ENCODE measurements around the gene ARL6IP6.
"Not testable (repeated sequence)": the region's sequence is repeated elsewhere in the genome, so short reads cannot be mapped to it uniquely, and the experiment has no call there.

The ARL6IP6 gene

DNA sequence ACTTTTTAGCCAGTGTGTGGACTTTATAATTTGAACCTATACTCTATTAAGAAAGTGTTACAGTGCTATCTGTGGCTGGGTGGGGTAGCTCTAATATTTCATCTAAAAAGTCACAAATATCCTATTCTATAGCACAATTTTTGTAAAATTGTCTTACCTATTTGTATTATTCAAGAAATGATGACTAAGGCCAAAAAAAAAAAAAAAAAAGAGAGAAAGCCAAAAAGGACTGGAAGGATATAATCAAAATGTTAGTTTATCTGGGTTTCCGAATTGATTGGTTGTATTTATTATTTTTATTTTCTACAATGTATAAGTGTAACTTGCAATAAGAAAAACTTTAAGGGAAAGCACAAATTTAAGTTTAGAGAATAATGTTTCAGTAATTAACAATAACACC is 5.5 kb downstream of the ARL6IP6 start:
- no peak for DNase-seq

DNA sequence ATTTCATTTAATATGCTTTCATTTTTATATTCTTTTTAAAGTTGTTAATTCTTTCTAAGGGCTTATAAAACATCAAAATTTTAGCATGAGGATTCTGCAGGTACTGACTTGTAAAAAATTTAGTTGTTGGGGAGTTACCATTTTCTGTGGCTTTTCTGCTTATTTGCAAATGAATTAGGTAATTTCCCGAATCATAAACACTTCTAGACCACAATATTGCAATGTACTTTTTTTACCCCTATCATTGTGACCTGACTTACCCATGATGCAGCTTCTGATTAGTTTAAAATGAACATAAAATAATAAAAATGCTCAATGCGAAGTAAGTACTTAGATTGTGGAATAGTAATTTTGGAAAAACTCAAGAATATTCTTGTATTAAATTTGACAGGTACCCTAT is 11.4 kb downstream of the ARL6IP6 start:
- DNase-seq = no peak

DNA sequence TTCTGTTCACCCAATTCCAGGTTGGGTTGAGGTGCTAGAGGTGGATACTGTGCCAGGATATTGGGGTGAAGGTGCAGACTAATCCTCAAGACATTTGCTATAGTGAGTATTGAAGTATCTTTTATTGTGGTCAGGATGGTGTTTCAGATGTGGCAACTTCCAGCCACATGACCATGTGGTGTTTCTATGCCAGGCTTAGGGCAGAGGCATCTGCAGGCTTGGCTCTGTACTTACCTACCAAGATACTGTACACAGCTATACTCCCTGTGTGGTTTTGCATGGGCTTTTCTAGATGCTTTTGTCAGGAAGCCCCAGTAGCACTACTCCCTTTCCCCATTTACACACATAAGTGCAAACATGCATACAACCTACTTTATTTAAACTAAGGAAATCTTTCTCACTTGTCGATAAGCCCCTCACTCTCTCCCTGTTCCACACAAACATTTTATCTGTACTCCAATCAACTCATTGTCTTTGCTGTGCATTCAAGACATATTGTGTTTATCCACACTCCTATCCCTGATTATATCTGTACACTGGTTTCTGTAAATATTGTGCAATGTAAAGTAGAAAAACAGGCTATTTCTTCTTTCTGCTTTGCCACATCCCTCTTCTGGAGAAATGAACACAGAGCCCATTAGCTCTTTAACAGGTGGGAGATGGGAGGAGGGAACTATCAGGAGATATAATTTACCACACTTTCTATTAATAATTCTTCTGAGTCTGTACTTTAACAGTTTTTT is 12.3 kb downstream of the ARL6IP6 start:
- DNase-seq = no peak

DNA sequence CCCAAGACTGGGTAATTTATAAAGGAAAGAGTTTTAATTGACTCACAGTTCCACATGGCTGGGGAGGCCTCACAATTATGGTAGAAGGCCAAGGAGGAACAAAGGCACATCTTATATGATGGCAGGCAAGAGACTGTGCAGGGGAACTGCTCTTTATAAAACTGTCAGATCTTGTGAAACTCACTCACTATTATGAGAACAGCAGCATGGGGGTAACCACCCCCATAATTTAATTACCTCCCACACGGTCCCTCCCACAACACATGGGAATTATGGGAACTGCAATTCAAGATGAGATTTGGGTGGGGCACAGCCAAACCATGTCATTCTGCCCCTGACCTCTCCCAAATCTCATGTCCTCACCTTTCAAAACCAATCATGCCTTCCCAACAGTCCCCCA is 19.1 kb downstream of the ARL6IP6 start:
- DNase-seq = not testable (repeated sequence)

DNA sequence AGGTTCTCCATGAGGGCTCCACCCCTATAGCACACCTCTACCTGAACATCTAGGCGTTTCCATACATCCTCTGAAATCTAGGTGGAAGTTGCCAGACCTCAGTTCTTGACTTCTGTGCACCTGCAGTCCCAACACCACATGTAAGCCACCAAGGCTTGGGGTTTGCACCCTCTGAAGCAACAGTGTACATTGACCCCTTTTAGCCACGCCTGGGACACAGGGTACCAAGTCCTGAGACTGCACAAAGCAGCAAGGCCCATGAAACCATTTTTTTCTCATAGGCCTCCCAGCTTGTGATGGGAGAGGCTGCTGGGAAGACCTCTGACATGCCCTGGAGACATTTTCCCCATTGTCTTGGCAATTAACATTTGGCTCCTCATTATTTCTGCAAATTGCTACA is 20.0 kb downstream of the ARL6IP6 start:
- DNase-seq = no peak

DNA sequence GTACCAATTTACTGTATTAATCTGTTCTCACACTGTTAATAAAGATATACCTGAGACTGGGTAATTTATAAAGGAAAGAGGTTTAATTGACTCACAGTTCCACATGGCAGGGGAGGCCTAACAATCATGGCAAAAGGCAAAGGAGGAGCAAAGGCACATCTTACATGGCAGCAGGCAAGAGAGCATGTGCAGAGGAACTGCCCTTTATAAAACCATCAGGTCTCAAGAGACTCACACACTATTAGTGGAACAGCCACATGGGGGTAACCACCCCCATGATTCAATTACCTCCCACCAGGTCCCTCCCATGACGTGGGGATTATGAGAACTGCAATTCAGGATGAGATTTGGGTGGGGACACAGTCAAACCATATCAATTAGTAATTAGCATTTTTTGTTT is 21.3 kb downstream of the ARL6IP6 start:
- not testable (repeated sequence) for DNase-seq

DNA sequence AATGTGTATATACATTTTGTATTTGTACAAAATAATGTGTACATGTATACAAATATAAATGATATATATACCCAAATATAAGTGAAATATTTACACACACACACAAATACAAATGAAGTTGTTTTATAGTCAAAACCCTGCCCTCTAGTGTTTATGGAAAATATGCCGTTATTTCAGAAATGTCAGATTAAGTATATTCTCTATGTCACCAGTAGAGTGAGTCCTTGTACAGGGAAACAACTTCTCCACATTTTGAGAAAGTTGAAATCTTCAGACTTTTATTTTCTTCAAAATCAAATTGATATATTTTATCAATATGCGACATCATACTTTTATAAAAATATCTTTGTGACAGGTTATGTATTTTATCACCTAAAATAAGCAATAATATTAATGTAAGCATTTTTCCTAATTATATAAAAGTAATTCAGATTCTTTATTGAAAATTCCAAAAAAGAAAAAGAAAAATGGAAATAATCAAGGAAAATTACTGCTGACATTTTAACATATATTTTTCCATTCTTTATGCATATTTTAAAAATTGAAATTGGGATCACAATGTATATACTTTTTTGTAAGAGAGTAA is 22.4 kb downstream of the ARL6IP6 start:
- DNase-seq = no peak

DNA sequence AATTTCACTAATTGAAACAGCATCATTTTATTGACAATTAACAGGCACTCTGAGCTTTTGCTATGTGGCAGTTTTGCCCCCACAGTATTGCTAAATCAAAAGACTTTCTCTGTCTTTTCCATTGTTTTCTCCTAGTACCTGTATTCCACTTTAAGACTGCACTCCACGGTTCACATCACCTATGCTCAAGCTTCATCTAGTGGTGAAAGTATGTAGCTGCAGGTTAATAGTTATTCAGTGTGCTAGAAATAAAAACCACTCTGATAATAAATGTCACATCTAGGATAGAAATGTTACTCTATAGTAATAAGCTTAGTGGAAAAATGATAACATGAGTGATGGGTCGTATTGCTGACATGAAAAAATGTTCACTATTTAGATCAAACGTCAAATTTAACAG is 24.6 kb downstream of the ARL6IP6 start:
- DNase-seq = no peak

DNA sequence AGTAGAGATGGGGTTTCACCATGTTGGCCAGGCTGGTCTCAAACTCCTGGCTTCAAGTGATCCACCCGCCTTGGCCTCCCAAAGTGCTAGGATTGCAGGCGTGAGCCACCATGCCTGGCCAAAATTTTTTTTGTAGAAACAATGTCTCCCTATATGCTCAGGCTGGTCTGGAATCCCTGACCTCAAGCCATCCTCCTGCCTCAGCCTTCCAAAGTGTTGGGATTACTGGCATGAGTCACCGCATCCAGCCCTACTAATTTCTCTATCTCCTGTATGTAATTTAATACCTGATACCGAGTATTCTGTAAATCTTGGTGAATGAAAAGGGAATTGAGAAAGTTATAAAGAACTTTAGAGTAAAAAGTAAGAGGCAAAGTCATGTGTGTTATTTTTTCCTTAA is 29.3 kb downstream of the ARL6IP6 start:
- not testable (repeated sequence) for DNase-seq

DNA sequence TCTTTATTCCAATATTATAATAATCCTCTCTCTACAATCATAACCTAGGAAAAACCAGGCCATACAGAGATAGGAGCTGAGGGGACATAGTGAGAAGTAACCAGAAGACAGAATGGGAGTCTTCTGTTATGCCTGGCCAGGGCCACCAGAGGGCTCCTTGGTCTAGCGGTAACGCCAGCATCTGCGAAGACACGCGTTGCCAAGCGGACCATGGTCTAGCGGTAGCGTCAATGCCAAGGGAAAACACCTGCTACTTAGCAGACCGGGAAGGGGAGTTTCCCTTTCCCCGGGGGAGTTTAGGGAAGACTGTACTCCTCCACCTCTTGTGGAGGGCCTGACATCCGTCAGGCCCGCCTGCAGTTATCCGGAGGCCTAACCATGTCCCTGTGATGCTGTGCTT is 36.6 kb downstream of the ARL6IP6 start:
- no peak for DNase-seq

DNA sequence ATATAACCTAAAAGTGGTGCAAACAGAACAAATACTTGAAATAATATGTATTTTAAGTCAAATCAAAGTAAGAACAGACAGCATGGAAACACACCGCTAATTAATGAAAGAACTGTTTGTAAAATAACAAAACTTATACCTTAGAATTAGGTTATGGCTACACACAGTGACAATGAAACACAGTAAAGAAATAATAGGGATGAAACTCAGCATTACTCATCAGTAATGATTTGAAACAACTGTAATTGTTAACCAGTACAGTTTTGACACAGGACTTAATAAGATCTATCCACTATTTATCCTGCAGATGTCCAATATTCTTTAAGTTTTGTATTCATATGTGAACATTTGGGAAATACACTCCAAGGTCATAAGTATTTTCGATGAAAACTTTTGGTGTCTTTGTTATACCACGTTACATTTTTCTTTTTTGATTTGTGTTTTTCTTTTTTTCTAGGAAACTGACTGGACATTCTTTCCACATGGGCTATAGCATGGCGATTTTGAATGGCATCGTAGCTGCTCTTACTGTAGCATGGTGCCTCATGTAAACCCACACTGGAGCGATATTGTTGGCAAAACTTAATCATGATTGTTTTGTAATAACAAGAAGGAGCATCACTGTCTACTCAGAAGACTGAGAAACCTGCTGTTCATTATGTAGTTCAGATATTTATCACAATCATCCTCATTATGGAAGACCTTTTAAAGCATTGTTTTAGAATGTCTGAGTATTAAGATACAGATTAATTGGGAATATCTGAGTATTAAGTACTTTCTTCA is 41.1 kb downstream of the ARL6IP6 start:
- DNase-seq = no peak

DNA sequence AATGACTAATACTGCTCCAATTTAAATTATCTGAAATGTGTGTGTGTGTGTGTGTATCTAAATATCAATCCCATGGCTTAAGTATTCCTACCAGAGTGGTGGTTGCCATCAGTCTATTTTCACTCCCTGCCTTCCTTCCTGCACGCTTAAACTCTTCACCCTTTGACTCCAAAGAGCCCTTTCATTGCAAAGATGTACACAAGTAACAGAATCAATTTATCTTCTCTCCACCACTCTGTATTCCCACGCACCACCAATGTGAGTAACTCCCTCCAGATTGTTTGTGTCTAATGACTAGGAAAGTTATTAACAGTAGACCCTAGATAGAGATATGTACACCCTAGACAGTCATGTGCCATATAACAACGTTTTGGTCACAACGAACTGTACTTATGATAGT is 42.8 kb downstream of the ARL6IP6 start:
- DNase-seq = no peak

DNA sequence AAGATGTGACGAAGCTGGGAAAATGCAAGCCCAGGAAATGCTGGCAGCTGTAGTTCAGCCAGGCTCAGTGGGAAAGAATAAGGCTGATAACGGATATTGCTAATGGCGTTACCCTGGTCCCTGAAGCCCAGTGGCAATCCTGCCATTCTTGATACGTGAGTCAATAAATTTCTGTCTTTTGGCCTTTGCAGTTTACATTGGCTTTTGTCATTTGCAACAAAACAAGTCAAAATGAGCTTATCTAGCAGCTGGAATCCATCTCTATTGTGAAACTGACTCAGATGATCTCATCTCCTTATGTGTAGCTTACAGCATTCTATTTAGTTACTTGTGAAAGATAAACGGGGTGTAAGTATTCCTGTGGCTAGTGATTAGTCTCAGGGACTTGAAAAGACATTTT is 43.8 kb downstream of the ARL6IP6 start:
- no peak for DNase-seq

DNA sequence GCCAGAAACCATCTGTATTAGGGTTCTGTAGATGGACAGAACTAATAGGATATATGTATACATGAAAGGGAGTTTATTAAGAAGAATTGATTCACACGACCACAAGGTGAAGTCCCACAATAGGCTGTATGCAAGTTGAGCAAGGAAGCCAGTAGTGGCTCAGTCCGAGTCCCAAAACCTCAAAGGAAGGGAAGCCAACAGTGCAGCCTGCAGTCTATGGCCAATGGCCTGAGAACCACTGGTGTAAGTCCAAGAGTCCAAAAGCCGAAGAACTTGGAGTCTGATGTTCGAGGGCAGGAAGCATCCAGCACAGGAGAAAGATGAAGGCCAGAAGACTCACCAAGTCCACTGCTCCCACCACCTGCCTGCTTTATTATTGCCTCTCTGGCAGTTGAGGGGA is 44.8 kb downstream of the ARL6IP6 start:
- DNase-seq = not testable (repeated sequence)

DNA sequence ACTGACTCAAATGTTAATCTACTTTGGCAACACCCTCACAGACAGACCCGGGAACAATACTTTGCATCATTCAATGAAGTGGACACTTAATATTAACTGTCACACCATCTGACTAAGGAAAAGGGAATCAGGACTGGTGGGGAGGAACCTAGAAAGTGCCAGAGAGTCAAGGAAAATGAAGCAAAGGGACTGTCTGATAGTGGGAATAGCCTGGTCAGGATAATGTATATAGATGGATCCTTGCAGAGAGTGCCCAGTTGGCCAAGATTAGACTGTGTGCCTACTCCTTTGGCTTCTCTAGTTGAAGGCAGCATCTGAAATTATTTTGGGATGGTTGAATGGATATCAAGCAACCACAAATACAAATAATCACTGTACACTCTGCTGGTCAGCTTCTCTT is 45.2 kb downstream of the ARL6IP6 start:
- DNase-seq = no peak

DNA sequence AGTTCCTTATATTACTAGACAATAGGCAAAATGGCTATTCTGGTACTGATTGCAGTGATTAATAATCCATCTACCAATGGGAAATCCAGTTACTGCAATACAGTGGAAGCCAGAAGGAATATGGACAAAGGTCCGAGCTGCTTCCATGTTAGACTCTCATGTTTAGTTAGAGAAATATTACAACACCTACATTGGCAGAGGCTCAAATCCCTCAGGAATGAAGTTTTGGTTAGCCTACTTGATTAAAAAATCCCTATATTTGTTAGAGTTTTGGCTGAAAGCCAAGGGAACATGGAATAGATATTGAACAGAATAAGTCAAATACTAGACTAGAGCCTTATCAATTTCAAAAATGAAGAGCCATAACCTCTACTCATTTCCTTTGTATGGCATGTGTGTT is 48.5 kb downstream of the ARL6IP6 start:
- no peak for DNase-seq

DNA sequence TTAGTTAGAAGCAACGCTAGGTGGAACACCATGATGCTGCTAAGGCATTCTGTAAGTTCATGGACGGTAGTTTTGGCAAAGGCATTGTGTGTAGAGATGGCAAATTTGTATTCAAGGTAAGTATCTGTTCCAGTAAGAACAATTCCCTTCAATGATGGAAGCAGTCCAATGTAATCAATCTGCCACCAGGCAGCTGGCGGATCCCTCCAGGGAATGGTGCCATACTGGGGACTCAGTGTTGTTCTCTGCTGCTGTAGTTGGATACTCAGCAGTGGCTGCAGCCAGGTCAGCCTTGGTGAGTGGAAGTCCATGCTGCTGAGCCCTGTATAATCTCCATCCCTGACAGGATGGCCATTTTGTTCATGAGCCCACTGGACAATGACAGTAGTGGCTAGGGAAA is 62.8 kb downstream of the ARL6IP6 start:
- no peak for DNase-seq

DNA sequence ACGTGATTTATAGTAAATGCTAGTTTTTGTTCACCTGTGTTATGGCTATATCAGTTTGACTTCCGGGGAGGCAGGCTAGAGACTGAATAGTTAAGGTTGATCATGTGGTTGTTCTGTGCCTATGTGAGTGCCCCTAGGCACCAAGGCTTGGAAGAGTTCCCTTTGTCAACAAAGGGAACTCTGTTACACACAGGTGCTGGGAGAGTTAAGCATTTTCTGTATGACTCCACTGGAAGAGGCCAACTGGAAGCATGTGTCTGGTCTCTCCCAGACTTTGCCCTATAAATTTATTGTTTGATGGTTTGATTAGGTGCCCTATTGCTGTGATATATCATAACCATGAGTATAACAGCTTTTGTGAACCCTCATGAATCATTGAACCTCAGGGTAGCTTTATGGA is 63.8 kb downstream of the ARL6IP6 start:
- no peak for DNase-seq

DNA sequence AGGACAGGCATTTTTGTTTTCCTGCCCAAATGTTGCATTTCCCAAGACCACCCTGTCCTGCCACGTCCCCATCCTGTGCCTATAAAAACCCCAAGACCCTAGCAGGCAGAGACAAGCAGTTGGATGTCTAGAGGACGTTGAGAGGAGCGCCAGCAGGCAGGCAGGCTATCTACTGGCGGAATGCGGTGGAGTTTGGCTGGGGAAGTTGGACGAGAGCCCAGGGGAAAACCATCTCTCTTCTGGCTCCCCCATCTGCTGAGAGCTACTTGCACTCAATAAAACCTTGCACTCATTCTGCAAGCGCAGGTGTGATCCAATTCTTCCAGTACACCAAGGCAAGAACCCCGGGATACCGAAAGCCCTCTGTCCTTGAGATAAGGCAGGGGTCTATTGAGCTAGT is 72.5 kb downstream of the ARL6IP6 start:
- no peak for DNase-seq

DNA sequence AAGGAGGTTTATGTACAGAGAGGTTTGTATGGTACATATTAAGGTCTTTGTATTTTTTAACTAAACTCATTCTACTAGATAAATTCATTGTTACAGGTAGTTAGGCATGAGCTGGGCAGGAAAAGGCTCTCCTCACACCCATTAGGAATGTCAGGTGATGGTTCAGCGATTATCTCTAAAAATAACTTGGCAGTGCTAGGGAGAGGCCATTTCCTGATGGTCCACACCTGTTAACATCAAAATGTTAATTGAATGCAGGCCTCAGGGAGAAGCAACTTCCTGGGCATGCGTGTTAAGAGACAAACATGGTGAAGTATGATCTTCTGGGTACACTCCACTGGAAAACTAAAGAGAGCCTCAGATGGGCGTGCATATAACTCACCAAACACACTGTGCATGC is 73.6 kb downstream of the ARL6IP6 start:
- no peak for DNase-seq

DNA sequence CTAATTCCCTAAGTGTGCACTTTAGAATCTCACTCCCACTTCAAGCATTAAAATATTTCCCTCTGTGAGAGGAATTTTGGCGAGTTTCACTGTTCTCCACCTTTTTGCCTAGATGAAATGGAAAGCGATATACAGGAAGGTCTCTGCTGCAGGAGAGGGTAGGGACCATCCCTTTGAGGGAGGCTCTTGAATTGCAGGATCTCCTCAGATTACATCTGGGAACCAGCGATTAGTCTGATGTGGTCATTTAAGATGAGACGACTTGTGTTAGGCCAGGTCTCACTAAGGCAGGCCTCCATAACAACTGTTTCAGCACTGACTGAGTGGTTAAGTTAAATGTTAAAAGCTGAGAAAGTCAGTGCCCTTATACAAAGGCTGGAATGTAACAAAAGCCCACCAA is 74.6 kb downstream of the ARL6IP6 start:
- no peak for DNase-seq

DNA sequence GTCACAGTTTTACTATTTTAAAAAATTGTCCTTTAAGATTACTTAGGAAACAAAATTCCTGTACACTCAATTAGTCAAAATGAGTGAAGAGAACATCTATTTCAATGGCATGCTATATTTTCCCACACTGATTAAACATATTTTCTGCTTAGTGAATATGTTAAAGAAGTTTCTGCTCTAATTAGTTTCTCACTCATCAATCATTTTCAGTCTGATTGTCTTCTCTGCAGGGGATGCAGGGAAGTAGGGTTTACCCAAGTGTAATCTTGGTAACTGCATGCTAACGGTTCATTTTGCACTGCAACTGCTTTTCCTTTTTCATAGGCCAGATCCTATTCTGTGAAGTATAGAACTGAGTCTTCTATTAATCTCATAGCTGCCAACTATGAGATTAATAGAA is 78.5 kb downstream of the ARL6IP6 start:
- DNase-seq = no peak

DNA sequence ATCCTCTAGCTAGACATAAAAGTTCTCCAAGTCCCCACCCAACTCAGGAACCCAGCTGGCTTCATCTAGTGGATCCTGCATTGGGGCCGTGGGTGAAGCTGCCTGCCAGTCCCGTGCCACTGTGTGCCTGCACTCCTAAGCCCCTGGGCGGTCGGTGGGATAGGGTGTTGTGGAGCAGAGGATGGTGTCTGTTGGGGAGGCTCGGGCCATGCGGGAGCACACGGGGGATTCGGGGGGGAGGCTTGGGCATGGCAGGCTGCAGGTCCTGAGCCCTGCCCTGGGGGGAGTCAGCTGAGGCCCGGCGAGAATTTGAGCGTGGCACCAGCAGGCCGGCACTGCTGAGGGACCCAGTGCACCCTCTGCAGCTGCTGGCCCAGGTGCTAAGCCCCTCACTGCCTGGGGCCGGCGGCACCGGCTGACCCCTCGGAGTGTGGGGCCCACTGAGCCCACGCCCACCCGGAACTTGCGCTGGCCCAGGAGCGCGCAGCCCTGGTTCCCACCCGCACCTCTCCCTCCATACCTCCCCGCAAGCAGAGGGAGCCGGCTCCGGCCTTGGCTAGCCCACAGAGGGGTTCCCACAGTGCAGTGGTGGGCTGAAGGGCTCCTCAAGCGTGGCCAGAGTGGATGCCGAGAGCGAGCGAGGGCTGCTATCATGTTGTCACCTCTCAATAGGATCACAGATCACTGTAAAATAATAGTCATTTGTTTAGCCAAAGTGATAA is 86.4 kb downstream of the ARL6IP6 start:
- DNase-seq = no peak

DNA sequence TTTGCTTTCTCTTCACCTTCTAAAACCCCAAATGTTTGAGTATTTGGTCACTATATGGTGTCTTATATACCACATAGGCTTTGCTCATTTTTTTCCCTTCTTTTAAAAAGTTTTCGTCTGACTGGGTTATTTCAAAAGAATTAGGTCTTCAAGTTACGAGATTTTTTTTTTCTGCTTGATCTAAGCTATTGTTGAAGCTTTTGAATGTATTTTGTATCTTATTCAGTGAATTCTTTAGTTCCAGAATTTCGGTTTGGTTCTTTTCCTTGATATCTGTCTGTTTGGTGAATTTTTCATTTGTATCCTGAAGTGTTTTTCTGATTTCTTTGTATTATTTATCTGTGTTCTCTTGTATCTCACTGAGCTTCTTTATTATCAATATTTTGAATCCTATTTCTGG is 93.5 kb downstream of the ARL6IP6 start:
- DNase-seq = no peak

Measured in NCI-H2107 (cell line).